ENCODE data around the gene PARVG. TPM values are rescaled to one million over a fixed set of nuclear protein-coding genes. Genes with fewer than 3 reads are reported as not detected.

Gene PARVG
- total and polyA plus RNA-seq, 2 experiments from 2014 or later, result not detected

GRCh38 chr22:44214764-44215163 lies 34.0 kb downstream of the PARVG start:
- H3K4me2 ChIP-seq (ENCODE audit: unreplicated experiment), result no peak overlapping the region
- H3K79me2 ChIP-seq (ENCODE audit: insufficient read depth), result no peaks in the 10 kb centered on the region
- no peak overlapping the region for H3K4me3 ChIP-seq
- WGBS, 2 experiments (ENCODE audit: low coverage in 1 of 2, low lambda C conversion rate in 2 of 2, missing lambda C conversion rate in 2 of 2), result 52 to 54% methylated on average over 6 of the region's 6 CpGs
- H3K27me3 ChIP-seq (replicated peaks; ENCODE audit: insufficient read depth), result 0 out of 2 replicates have a peak, but pooled peaks cover 6% of the 10 kb centered on the region
- H3K27ac ChIP-seq, result no peak overlapping the region
- H3K9ac ChIP-seq, result no peak overlapping the region
- H3K36me3 ChIP-seq (ENCODE audit: low read depth), result no peaks in the 10 kb centered on the region
- peaks cover 17% of the 10 kb centered on the region for H3K4me1 ChIP-seq (ENCODE audit: insufficient read depth)
- H2AFZ ChIP-seq, result no peak overlapping the region
- TF ChIP-seq EZH2phosphoT487 (IDR thresholded peaks at IDR 0.05; ENCODE audit: insufficient read depth, low read depth) (no peak), EZH2 (IDR thresholded peaks at IDR 0.05; ENCODE audit: insufficient read depth, poor library complexity, severe bottlenecking) (no peak)
- H4K20me1 ChIP-seq (ENCODE audit: insufficient read depth), result no peaks in the 10 kb centered on the region
- no peaks in the 10 kb centered on the region for H3K9me2 ChIP-seq (ENCODE audit: insufficient read depth)
- no peak for DNase-seq
- in situ Hi-C loops (cut with MboI), result no loop called here
- no peaks in the 10 kb centered on the region for H3F3A ChIP-seq (ENCODE audit: insufficient read depth)
- no peaks in the 10 kb centered on the region for H3K9me3 ChIP-seq (ENCODE audit: low read depth)

DNA sequence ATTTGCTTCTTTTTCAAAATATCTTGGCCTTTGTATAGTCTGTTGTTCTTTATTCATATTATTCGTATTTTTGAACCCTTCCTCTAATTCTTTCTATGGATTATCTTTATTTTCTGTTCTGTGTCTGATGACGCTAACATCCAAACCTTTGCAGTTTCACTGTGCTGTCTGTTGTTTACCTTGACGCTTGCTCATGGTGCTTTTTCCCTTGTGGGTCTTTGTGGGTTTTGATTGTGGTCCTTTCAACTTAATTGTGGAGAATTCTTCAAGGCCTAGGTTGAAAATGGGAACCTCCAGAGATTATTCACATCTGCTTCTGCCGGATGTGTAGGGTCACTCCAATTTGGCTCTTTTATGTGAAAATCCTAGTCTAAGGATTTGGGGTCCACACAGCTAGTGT lies 34.6 kb downstream of the PARVG start:
- no peak for DNase-seq
- Histone ChIP-seq H3K36me3 (ENCODE audit: low read depth) (no peaks in the 10 kb centered on the region), H3K4me2 (ENCODE audit: unreplicated experiment) (no peak overlapping the region), H4K20me1 (ENCODE audit: insufficient read depth) (no peaks in the 10 kb centered on the region), H3K4me1 (ENCODE audit: insufficient read depth) (peaks cover 17% of the 10 kb centered on the region), H3K9me2 (ENCODE audit: insufficient read depth) (no peaks in the 10 kb centered on the region), H2AFZ (no peak overlapping the region), H3F3A (ENCODE audit: insufficient read depth) (no peaks in the 10 kb centered on the region), H3K79me2 (ENCODE audit: insufficient read depth) (no peaks in the 10 kb centered on the region), H3K27ac (no peak overlapping the region), H3K9ac (no peak overlapping the region), H3K27me3 (replicated peaks; ENCODE audit: insufficient read depth) (0 out of 2 replicates have a peak, but pooled peaks cover 1% of the 10 kb centered on the region), H3K9me3 (ENCODE audit: low read depth) (no peaks in the 10 kb centered on the region), H3K4me3 (no peak overlapping the region)
- WGBS, 2 experiments (ENCODE audit: low coverage in 1 of 2, low lambda C conversion rate in 2 of 2, missing lambda C conversion rate in 2 of 2), result 53 to 61% methylated on average over 4 of the region's 4 CpGs
- in situ Hi-C loops (cut with MboI), result no loop called here
- TF ChIP-seq EZH2 (IDR thresholded peaks at IDR 0.05; ENCODE audit: insufficient read depth, poor library complexity, severe bottlenecking), result no peak
- TF ChIP-seq EZH2phosphoT487 (IDR thresholded peaks at IDR 0.05; ENCODE audit: insufficient read depth, low read depth), result no peak

DNA sequence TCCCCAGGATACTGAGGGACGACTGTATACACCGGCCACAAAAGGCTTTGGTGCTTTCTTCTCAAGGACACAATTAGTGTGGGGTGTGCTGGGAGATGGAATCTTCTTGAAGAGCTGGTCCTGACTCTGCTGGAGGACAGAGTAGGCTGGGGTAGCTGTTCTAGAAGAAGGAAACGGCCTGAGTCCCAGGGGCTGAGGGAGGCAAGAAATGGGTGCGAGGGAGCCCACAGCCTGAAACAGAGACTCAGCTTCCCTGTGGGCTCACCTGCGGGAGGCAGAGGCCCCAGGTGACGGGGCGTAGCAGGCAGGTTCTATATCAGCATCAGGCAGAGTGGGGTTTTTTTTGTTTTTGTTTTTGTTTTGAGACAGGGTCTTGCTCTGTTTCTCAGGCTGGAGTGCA lies 36.6 kb downstream of the PARVG start:
- no peak for DNase-seq
- 68 to 70% methylated on average over 7 of the region's 7 CpGs for WGBS, 2 experiments (ENCODE audit: low coverage in 1 of 2, low lambda C conversion rate in 2 of 2, missing lambda C conversion rate in 2 of 2)
- H3K4me3 ChIP-seq, result no peak overlapping the region

GRCh38 chr22:44218071-44218470 lies 37.3 kb downstream of the PARVG start:
- WGBS, 2 experiments (ENCODE audit: low coverage in 1 of 2, low lambda C conversion rate in 2 of 2, missing lambda C conversion rate in 2 of 2), result 72 to 88% methylated on average over 5 to 6 of the region's 6 CpGs
- H3K9me2 ChIP-seq (ENCODE audit: insufficient read depth), result no peaks in the 10 kb centered on the region
- DNase-seq, result no peak
- no peaks in the 10 kb centered on the region for H3F3A ChIP-seq (ENCODE audit: insufficient read depth)
- no peaks in the 10 kb centered on the region for H3K79me2 ChIP-seq (ENCODE audit: insufficient read depth)
- H3K4me2 ChIP-seq (ENCODE audit: unreplicated experiment), result no peak overlapping the region
- H3K27ac ChIP-seq, result no peak overlapping the region
- H4K20me1 ChIP-seq (ENCODE audit: insufficient read depth), result no peaks in the 10 kb centered on the region
- H3K4me3 ChIP-seq, result no peak overlapping the region
- in situ Hi-C loops (cut with MboI), result no loop called here
- no peak overlapping the region for H2AFZ ChIP-seq
- no peaks in the 10 kb centered on the region for H3K4me1 ChIP-seq (ENCODE audit: insufficient read depth)
- no peaks in the 10 kb centered on the region for H3K9me3 ChIP-seq (ENCODE audit: low read depth)
- 0 out of 2 replicates have a peak, but pooled peaks cover 6% of the 10 kb centered on the region for H3K27me3 ChIP-seq (replicated peaks; ENCODE audit: insufficient read depth)
- TF ChIP-seq EZH2 (IDR thresholded peaks at IDR 0.05; ENCODE audit: insufficient read depth, poor library complexity, severe bottlenecking) (no peak), EZH2phosphoT487 (IDR thresholded peaks at IDR 0.05; ENCODE audit: insufficient read depth, low read depth) (no peak)
- H3K9ac ChIP-seq, result no peak overlapping the region
- no peaks in the 10 kb centered on the region for H3K36me3 ChIP-seq (ENCODE audit: low read depth)

More for the DNA sequence above, 36.6 kb downstream of the PARVG start:
- no peak for TF ChIP-seq EZH2 (IDR thresholded peaks at IDR 0.05; ENCODE audit: insufficient read depth, poor library complexity, severe bottlenecking)
- TF ChIP-seq EZH2phosphoT487 (IDR thresholded peaks at IDR 0.05; ENCODE audit: insufficient read depth, low read depth), result no peak
- no peaks in the 10 kb centered on the region for H3K36me3 ChIP-seq (ENCODE audit: low read depth)
- no peaks in the 10 kb centered on the region for H3K9me2 ChIP-seq (ENCODE audit: insufficient read depth)
- no peaks in the 10 kb centered on the region for H3F3A ChIP-seq (ENCODE audit: insufficient read depth)
- no peaks in the 10 kb centered on the region for H4K20me1 ChIP-seq (ENCODE audit: insufficient read depth)
- 0 out of 2 replicates have a peak, but pooled peaks cover 6% of the 10 kb centered on the region for H3K27me3 ChIP-seq (replicated peaks; ENCODE audit: insufficient read depth)
- in situ Hi-C loops (cut with MboI), result no loop called here
- H3K79me2 ChIP-seq (ENCODE audit: insufficient read depth), result no peaks in the 10 kb centered on the region
- no peak overlapping the region for H2AFZ ChIP-seq
- peaks cover 3% of the 10 kb centered on the region; the same call in 1 of the 2 replicates for H3K4me1 ChIP-seq (ENCODE audit: insufficient read depth)
- no peaks in the 10 kb centered on the region for H3K9me3 ChIP-seq (ENCODE audit: low read depth)
- no peak overlapping the region for H3K4me2 ChIP-seq (ENCODE audit: unreplicated experiment)
- no peak overlapping the region for H3K27ac ChIP-seq
- H3K9ac ChIP-seq, result no peak overlapping the region

All from GM23248 (cell line).